Large intestine (tissue), 3 donors: ENCODE measurements around the gene CSNK1D. TPM values are rescaled to one million over a fixed set of nuclear protein-coding genes. Genes with fewer than 3 reads are reported as not detected.
"Not testable (repeated sequence)": the region's sequence is repeated elsewhere in the genome, so short reads cannot be mapped to it uniquely, and the experiment has no call there.

Experiments
- DNase-seq, 2 donors: peaks; one replicate each; pipeline versions ENCODE4 v3.0.0 to v3.0.0-alpha.2; 2013
- H3K27ac ChIP-seq: one replicate; pipeline ENCODE4 v1.5.1; 2013; ENCODE audit warnings: low read length
- H3K27me3 ChIP-seq: 2 replicates; pipeline ENCODE4 v1.6.1; 2013; ENCODE audit warnings: low read length; ENCODE audit not compliant: control insufficient read depth, insufficient read depth
- H3K36me3 ChIP-seq: 2 replicates; pipeline ENCODE4 v1.6.1; 2013; ENCODE audit warnings: low read length; ENCODE audit not compliant: control insufficient read depth, insufficient read depth
- H3K4me1 ChIP-seq: one replicate; pipeline ENCODE4 v1.6.1; 2013; ENCODE audit warnings: low read length; ENCODE audit not compliant: control insufficient read depth, insufficient read depth
- H3K4me3 ChIP-seq: one replicate; pipeline ENCODE4 v1.5.1; 2013; ENCODE audit warnings: low read length
- H3K9me3 ChIP-seq: one replicate; pipeline ENCODE4 v1.6.1; 2013; ENCODE audit warnings: mild to moderate bottlenecking, low read depth, low read length, moderate library complexity; ENCODE audit not compliant: control insufficient read depth
- WGBS: methylation state at CpG from one replicate; pipeline ENCODE4 v1.1.5; 2013; ENCODE audit warnings: low lambda C conversion rate; ENCODE audit not compliant: insufficient coverage; 5-methylcytosine and 5-hydroxymethylcytosine counted together
- polyA plus RNA-seq: library from polyadenylated mRNA; unstranded; fragments of 120-200 nt; gene quantifications from one replicate; pipeline ENCODE4 v1.2.1, GENCODE V29; 2013

The CSNK1D gene
- polyA plus RNA-seq, 1 donor = 147 TPM

- H3K27me3 ChIP-seq = no peaks in the 10 kb centered on the region
- H3K27ac ChIP-seq = no peak overlapping the region
- H3K4me3 ChIP-seq = no peak overlapping the region
- peak in 1 of 2 donors; percentile 38 for DNase-seq
- H3K4me1 ChIP-seq = no peaks in the 10 kb centered on the region
- WGBS = no CpG with 5 or more reads among the region's 10 CpGs
- H3K36me3 ChIP-seq = peaks cover 77% of the 10 kb centered on the region
- H3K9me3 ChIP-seq = peaks cover 13% of the 10 kb centered on the region
Observed at GRCh38 chr17:82257473-82257872, 16.0 kb downstream of the CSNK1D start.

GRCh38 chr17:82256242-82256885 is 17.1 kb downstream of the CSNK1D start:
- no peak for DNase-seq
- 96% methylated on average over 5 of the region's 14 CpGs for WGBS
- H3K27ac ChIP-seq = no peak overlapping the region
- peaks cover 13% of the 10 kb centered on the region for H3K9me3 ChIP-seq
- peaks cover 78% of the 10 kb centered on the region for H3K36me3 ChIP-seq
- H3K27me3 ChIP-seq = no peaks in the 10 kb centered on the region
- H3K4me1 ChIP-seq = no peaks in the 10 kb centered on the region
- no peak overlapping the region for H3K4me3 ChIP-seq

DNA sequence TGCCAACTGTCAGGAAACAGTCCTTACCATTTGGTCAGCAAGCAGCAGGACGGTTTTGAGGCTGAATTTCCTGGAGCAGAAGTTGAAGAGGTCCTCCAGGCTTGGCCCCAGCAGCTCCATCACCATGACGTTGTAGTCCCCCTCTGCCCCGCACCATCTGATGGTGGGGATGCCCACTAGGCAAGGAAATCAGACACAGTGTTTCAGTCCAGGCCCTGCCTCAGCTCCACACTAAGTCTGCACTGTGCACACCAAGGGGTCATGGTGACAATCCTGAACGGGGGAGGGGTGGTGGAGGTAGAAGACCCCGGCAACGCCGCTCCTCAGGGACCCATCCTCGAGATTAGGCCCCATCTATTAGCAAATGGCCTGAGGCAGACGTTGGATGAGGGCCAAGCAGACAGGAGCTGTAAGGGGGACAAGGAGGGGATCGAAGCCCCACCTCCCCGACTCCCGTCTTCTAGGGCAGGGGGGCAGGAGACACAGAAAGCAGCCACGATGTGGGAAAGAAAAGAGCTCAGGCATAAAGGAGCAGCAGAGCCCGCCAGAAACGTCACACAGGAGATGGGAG is 18.0 kb downstream of the CSNK1D start:
- no peak overlapping the region for H3K4me3 ChIP-seq
- H3K27me3 ChIP-seq = no peaks in the 10 kb centered on the region
- H3K27ac ChIP-seq = no peak overlapping the region
- WGBS = 67% methylated on average over 1 of the region's 15 CpGs
- H3K4me1 ChIP-seq = no peaks in the 10 kb centered on the region
- H3K9me3 ChIP-seq = peaks cover 13% of the 10 kb centered on the region
- peaks cover 78% of the 10 kb centered on the region for H3K36me3 ChIP-seq
- DNase-seq = no peak

- not testable (repeated sequence) for DNase-seq, H3K4me3 ChIP-seq, H3K4me1 ChIP-seq, H3K27ac ChIP-seq, H3K27me3 ChIP-seq
- no CpG with 5 or more reads among the region's 33 CpGs for WGBS
- Histone ChIP-seq H3K36me3 (peaks cover 80% of the 10 kb centered on the region), H3K9me3 (peaks cover 13% of the 10 kb centered on the region)
Observed at GRCh38 chr17:82254746-82255145, 18.8 kb downstream of the CSNK1D start.

GRCh38 chr17:82254096-82254495 is 19.4 kb downstream of the CSNK1D start:
- not testable (repeated sequence) for H3K27ac ChIP-seq, H3K27me3 ChIP-seq, DNase-seq, H3K4me3 ChIP-seq, H3K4me1 ChIP-seq
- peaks cover 13% of the 10 kb centered on the region for H3K9me3 ChIP-seq
- H3K36me3 ChIP-seq = peaks cover 80% of the 10 kb centered on the region
- no CpG with 5 or more reads among the region's 39 CpGs for WGBS

GRCh38 chr17:82253179-82253544 is 20.3 kb downstream of the CSNK1D start:
- Histone ChIP-seq H3K27me3 (no peaks in the 10 kb centered on the region), H3K4me3 (no peak overlapping the region), H3K4me1 (no peaks in the 10 kb centered on the region), H3K36me3 (peaks cover 82% of the 10 kb centered on the region), H3K27ac (no peak overlapping the region), H3K9me3 (peaks cover 13% of the 10 kb centered on the region)
- no peak for DNase-seq
- WGBS = no CpG with 5 or more reads among the region's 12 CpGs

DNA sequence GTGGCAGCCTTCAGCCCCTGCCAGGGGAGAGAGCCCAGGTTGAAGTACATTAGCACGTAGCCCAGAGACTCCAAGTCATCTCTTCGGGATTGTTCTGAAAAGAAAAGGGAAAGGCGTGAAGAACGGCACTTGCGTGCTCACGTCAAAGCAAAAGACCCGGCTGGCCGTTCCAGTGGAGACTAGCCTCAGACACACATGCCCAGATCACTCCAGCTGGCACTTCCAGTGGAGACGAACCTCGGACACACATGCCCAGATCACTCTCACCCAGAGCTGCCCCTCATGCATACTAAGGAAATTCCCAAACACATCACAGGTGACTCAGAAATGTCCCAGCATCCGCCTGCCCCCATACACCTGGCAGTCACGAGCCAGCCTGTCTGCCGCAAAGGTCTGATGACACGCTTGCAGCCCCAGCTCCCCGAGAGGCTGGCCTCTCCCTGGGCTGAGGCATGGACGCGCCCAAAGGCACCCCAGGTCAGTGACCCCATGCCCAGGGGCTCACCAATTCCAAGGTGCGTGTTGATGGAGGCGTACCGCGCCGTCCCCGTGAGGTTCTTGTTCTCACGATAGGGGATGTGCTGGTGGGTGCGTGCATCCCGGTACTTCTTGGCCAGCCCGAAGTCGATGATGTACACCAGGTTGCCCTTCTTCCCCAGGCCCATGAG is 20.9 kb downstream of the CSNK1D start:
- no peak for DNase-seq
- no peak overlapping the region for H3K4me3 ChIP-seq
- peaks cover 83% of the 10 kb centered on the region for H3K36me3 ChIP-seq
- H3K4me1 ChIP-seq = no peaks in the 10 kb centered on the region
- no peaks in the 10 kb centered on the region for H3K27me3 ChIP-seq
- H3K27ac ChIP-seq = no peak overlapping the region
- H3K9me3 ChIP-seq = peaks cover 13% of the 10 kb centered on the region
- WGBS = 97% methylated on average over 6 of the region's 28 CpGs

DNA sequence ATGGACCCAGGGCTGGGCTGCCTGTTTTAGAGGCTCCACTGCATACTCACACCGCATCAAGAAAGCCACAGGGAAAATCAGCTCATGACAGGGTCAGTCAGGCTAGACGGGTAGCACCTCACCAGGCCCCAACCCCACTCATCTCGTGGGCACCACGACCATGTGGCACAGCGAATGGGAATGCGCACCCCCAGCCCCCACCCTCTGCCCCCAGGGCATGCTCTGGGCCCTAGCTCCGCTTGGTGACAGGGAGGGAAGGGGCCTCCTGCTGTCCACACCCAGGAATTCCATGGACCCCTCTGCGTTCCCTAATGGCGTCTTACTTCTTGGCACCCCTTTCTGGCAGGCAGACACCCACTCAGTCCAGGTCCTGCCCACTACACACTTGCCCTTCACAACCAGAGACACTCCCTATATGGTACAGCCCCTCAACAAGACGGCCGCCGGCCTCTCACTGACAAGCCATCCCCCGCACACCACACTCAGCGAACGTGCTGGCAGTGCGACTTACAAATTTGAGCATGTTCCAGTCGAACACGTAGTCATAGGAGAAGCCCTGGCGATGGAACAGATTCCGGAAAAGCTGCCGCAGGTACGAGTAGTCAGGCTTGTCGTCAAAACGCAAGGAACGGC is 22.5 kb downstream of the CSNK1D start:
- Histone ChIP-seq H3K4me3 (no peak overlapping the region), H3K27ac (no peak overlapping the region), H3K27me3 (no peaks in the 10 kb centered on the region), H3K9me3 (peaks cover 13% of the 10 kb centered on the region), H3K4me1 (no peaks in the 10 kb centered on the region), H3K36me3 (peaks cover 88% of the 10 kb centered on the region)
- 80% methylated on average over 2 of the region's 25 CpGs for WGBS
- DNase-seq = no peak

- no peak for DNase-seq
- Histone ChIP-seq H3K27me3 (no peaks in the 10 kb centered on the region), H3K4me1 (no peaks in the 10 kb centered on the region), H3K4me3 (no peak overlapping the region), H3K27ac (no peak overlapping the region), H3K9me3 (peaks cover 12% of the 10 kb centered on the region), H3K36me3 (peaks cover 89% of the 10 kb centered on the region)
- WGBS = no CpG with 5 or more reads among the region's 33 CpGs
Observed at GRCh38 chr17:82249896-82250581, 23.5 kb downstream of the CSNK1D start.
